Upper lobe of left lung (tissue), 4 donors: ENCODE results near the gene BGN.
A peak's percentile ranks its signal among the peaks of the same experiment; 100 is the strongest.

Source experiments
- CTCF ChIP-seq, 6 experiments: fragments of 450-650 bp in 4 of 6; fragments of 200-600 bp in 2 of 6; sonication (generic) in 2 of 6; IDR thresholded peaks; one replicate each; pipeline ENCODE4 v1.5.1; 2016 to 2019; ENCODE audit warnings: antibody characterized with exemption in 6 of 6
- POLR2A ChIP-seq, 4 donors: fragments of 450-650 bp; IDR thresholded peaks; one replicate each; pipeline ENCODE4 v1.5.1; 2016 to 2017; ENCODE audit warnings: antibody characterized with exemption in 4 of 4, mild to moderate bottlenecking in 2 of 4

- TF ChIP-seq CTCF (IDR thresholded peaks at IDR 0.05) = peak in 2 of 6 experiments; percentile 50 to 53
- TF ChIP-seq POLR2A (IDR thresholded peaks at IDR 0.05) = no peak
These were observed at the start of gene BGN for GRCh38 chrX:153494541-153495361.
